ENCODE results near the gene PDE9A. TPM values are rescaled to one million over a fixed set of nuclear protein-coding genes. Genes with fewer than 3 reads are reported as not detected.
A peak's percentile ranks its signal among the peaks of the same experiment; 100 is the strongest.

PDE9A gene
- total RNA-seq, 5 donors from 2014 or later (not counting 1 experiment from before 2014, with no cell fraction given): 11.5 to 18.3 (median 16.1) TPM

DNA sequence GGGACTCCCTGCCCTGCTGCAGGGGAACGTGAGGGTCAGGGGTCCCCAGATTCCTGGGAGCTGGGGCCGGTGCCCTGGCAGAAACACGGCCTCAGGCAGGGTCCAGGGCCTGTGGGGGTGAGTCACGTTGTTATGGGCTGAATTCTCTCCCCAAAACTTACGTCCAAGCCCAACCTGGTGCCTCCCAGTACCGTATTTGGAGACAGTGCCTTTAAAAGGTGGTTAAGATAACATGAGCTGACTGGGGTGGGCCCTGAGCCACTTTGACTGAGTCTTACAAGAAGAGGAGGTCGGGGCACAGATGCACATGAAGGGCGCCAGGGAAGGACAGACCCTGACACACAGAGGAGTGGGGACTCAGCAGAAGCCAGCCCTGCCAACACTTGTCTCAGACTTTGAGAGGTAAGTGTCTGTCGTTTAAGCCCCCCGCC, 126.0 kb downstream of the PDE9A start:
- H3K36me3 Mint-ChIP-seq: peaks cover 3% of the 10 kb centered on the region
- Histone ChIP-seq H3K4me1 (ENCODE audit: control insufficient read depth in 1 of 2, extremely low read depth in 1 of 2, insufficient read depth in 2 of 2, low read length in 2 of 2) (peaks cover 7 to 38% of the 10 kb centered on the region in 2 experiments), H3K4me3 (ENCODE audit: control insufficient read depth in 1 of 2, extremely low read depth in 1 of 2, low read length in 1 of 2) (no peak overlapping the region), H3K36me3 (ENCODE audit: control insufficient read depth in 2 of 2, extremely low read depth in 1 of 2, insufficient read depth in 1 of 2, low read length in 1 of 2) (no peaks in the 10 kb centered on the region), H3K27ac (ENCODE audit: low read length) (no peak overlapping the region), H3K27me3 (replicated peaks in 1 of 2; ENCODE audit: control insufficient read depth in 2 of 2, extremely low read depth in 1 of 2, insufficient read depth in 2 of 2, low read length in 1 of 2) (peaks cover 0 to 25% of the 10 kb centered on the region in 2 experiments), H3K9me3 (no peaks in the 10 kb centered on the region)
- H3K27ac Mint-ChIP-seq: peak overlapping the region in 1 of 2 donors; percentile 57
- peaks cover 0 to 2% of the 10 kb centered on the region in 2 donors for H3K27me3 Mint-ChIP-seq
- ATAC-seq (replicated peaks in 1 of 4) (no peak), DNase-seq (no peak)
- POLR2A ChIA-PET: no interaction called here
- CTCF ChIA-PET: no interaction called here
- 78% methylated on average over 2 of the region's 10 CpGs for WGBS (ENCODE audit: insufficient coverage)
- peaks cover 39 to 47% (median 43%) of the 10 kb centered on the region in 3 donors for H3K4me1 Mint-ChIP-seq
- peak overlapping the region in 1 of 3 donors; percentile 80 for H3K4me3 Mint-ChIP-seq
- no peaks in the 10 kb centered on the region for H3K9me3 Mint-ChIP-seq

DNA sequence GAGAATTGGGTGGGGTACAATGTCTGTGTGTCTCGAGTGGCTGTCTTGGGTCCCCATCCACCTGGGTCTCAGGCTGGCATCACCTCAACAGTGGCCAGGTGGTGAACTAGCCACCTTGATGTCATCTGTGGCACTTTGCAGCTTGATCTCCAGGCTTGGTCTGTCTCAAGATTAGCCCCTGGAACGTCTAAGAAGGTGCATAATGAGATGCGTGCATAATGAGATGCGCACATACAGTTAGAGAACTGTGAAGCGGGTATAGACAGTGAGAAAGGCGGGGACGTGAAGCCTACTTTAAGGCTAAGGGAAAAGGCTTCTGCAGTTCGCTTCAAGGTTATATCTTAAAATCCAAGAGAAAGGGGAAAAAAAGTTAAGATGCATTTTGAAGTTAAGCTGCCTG, 127.2 kb downstream of the PDE9A start:
- peaks cover 0 to 2% of the 10 kb centered on the region in 2 donors for H3K27me3 Mint-ChIP-seq
- WGBS (ENCODE audit: insufficient coverage): 80% methylated on average over 7 of the region's 8 CpGs
- H3K4me3 Mint-ChIP-seq: peak overlapping the region in 1 of 3 donors; percentile 80
- no peaks in the 10 kb centered on the region for H3K36me3 ChIP-seq (ENCODE audit: control insufficient read depth in 2 of 2, extremely low read depth in 1 of 2, insufficient read depth in 1 of 2, low read length in 1 of 2)
- peak overlapping the region; percentile 17 to 49 for H3K27ac Mint-ChIP-seq
- H3K27me3 ChIP-seq (replicated peaks in 1 of 2; ENCODE audit: control insufficient read depth in 2 of 2, extremely low read depth in 1 of 2, insufficient read depth in 2 of 2, low read length in 1 of 2): peaks cover 0 to 25% of the 10 kb centered on the region in 2 experiments
- ChIA-PET POLR2A (no interaction called here), CTCF (no interaction called here)
- DNase-seq: no peak
- peaks cover 47 to 54% (median 51%) of the 10 kb centered on the region in 3 donors for H3K4me1 Mint-ChIP-seq
- no peak for ATAC-seq (replicated peaks in 1 of 4)
- H3K4me1 ChIP-seq (ENCODE audit: control insufficient read depth in 1 of 2, extremely low read depth in 1 of 2, insufficient read depth in 2 of 2, low read length in 2 of 2): peaks cover 10 to 47% of the 10 kb centered on the region in 2 experiments
- H3K9me3 Mint-ChIP-seq: no peaks in the 10 kb centered on the region
- H3K9me3 ChIP-seq: no peaks in the 10 kb centered on the region
- H3K27ac ChIP-seq (ENCODE audit: low read length): no peak overlapping the region
- H3K4me3 ChIP-seq (ENCODE audit: control insufficient read depth in 1 of 2, extremely low read depth in 1 of 2, low read length in 1 of 2): no peak overlapping the region
- H3K36me3 Mint-ChIP-seq: peaks cover 3% of the 10 kb centered on the region

DNA sequence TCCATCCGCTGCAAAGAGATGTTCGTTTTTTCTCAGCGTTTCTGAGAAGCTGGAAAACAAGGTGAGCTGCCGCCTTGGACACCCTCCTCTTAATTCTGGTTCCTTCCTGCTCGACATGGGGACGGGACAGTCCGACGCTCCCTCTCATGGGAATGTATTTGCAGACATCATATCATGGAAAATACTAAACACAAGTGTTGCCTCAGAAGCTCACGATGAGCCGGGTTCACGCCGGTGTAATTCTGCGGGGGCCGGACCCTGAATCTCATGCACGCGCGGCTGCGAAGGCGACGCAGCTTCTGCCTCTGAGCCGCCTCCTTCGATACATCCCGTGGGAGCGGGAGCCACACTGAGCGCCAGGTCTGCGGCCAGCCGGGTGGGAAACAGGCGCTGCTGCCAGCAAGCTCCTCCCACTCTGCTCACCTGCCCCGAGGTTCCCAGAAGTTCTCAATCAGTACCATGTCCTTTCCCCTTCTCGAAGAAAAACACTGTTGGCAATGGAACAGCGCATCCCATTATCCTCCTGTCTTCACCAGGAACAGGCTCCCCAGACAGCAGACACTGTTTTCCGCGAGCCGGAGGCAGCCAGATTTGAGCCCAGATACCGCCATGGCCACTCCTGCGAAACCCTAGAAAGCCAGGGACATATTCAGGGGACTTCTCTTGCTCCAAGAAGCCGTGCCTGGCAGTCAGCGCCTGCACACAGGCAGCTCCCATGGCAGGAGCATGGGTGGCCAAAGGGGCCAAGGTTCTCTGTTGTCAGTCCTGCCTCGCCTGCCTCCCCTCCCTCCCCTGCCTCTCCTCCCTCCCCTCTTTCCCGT, 127.9 kb downstream of the PDE9A start:
- Mint-ChIP-seq H3K9me3 (no peaks in the 10 kb centered on the region), H3K4me1 (peaks cover 48 to 55% (median 53%) of the 10 kb centered on the region in 3 donors), H3K27ac (peak overlapping the region; percentile 58 to 65), H3K4me3 (peak overlapping the region; percentile 49 to 80 (median 60)), H3K27me3 (peaks cover 0 to 2% of the 10 kb centered on the region in 2 donors), H3K36me3 (peaks cover 3% of the 10 kb centered on the region)
- no peak for ATAC-seq (replicated peaks in 1 of 4)
- Histone ChIP-seq H3K27me3 (replicated peaks in 1 of 2; ENCODE audit: control insufficient read depth in 2 of 2, extremely low read depth in 1 of 2, insufficient read depth in 2 of 2, low read length in 1 of 2) (peaks cover 0 to 25% of the 10 kb centered on the region in 2 experiments), H3K9me3 (no peaks in the 10 kb centered on the region), H3K4me1 (ENCODE audit: control insufficient read depth in 1 of 2, extremely low read depth in 1 of 2, insufficient read depth in 2 of 2, low read length in 2 of 2) (peaks cover 10 to 53% of the 10 kb centered on the region in 2 experiments), H3K27ac (ENCODE audit: low read length) (no peak overlapping the region), H3K4me3 (ENCODE audit: control insufficient read depth in 1 of 2, extremely low read depth in 1 of 2, low read length in 1 of 2) (peak overlapping the region in 1 of 2 donors; percentile 15), H3K36me3 (ENCODE audit: control insufficient read depth in 2 of 2, extremely low read depth in 1 of 2, insufficient read depth in 1 of 2, low read length in 1 of 2) (no peaks in the 10 kb centered on the region)
- DNase-seq: peak in 1 of 35 experiments; percentile 9
- CTCF ChIA-PET: no interaction called here
- 44% methylated on average over 37 of the region's 40 CpGs for WGBS (ENCODE audit: insufficient coverage)
- POLR2A ChIA-PET: no interaction called here

DNA sequence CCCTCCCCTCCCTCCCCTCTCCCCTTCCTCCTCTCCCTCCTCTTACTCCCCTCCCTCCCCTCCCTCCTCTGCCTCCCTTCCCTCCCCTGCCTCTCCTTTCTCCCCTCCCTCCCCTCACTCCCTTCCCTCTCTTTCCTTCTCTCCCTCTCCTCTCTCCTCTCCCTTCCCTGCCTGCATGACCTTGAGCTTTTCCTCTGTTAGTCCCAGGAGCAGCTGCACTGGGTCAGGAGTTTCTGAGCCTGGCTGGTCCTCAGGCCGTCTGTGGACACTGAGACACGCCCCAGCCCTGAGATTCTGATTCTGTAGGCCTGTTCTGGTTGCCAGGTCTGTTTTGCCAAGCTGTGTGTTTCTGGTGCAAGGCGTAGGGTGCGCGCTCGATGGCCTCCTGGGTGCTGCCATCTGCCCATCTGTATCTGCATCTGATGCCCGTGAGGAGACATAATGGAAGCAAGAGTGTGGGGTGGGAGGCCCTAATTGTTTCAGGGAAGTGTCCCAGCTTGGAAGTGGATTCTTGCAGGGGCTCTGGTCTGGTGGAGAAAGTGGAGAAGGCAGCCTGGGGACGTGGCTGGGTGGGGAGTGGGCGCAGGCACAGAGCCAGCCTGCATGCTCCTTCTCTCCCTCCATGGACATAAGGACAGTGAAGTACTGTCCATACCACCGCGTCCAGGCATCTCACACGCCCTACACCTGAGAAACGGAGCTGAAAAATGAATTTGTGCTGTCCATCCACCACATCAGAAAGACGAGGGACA, 128.7 kb downstream of the PDE9A start:
- Histone ChIP-seq H3K27me3 (replicated peaks in 1 of 2; ENCODE audit: control insufficient read depth in 2 of 2, extremely low read depth in 1 of 2, insufficient read depth in 2 of 2, low read length in 1 of 2) (peaks cover 0 to 25% of the 10 kb centered on the region in 2 experiments), H3K4me3 (ENCODE audit: control insufficient read depth in 1 of 2, extremely low read depth in 1 of 2, low read length in 1 of 2) (no peak overlapping the region), H3K36me3 (ENCODE audit: control insufficient read depth in 2 of 2, extremely low read depth in 1 of 2, insufficient read depth in 1 of 2, low read length in 1 of 2) (no peaks in the 10 kb centered on the region), H3K27ac (ENCODE audit: low read length) (no peak overlapping the region), H3K4me1 (ENCODE audit: control insufficient read depth in 1 of 2, extremely low read depth in 1 of 2, insufficient read depth in 2 of 2, low read length in 2 of 2) (peaks cover 10 to 53% of the 10 kb centered on the region in 2 experiments), H3K9me3 (no peaks in the 10 kb centered on the region)
- peak overlapping the region; percentile 99 to 100 for H3K27ac Mint-ChIP-seq
- ChIA-PET POLR2A (no interaction called here), CTCF (interaction anchor here in 1 of 2 donors (0.6 kb wide), 1 partner anchor 9 kb away, joined by 7 read pairs; no protein-coding TSS in a partner anchor)
- 92% methylated on average over 8 of the region's 14 CpGs for WGBS (ENCODE audit: insufficient coverage)
- H3K27me3 Mint-ChIP-seq: peaks cover 0 to 2% of the 10 kb centered on the region in 2 donors
- peak overlapping the region in 1 of 3 donors; percentile 80 for H3K4me3 Mint-ChIP-seq
- DNase-seq: peak in 1 of 35 experiments; percentile 9
- H3K4me1 Mint-ChIP-seq: peaks cover 48 to 55% (median 55%) of the 10 kb centered on the region in 3 donors
- H3K36me3 Mint-ChIP-seq: no peaks in the 10 kb centered on the region
- ATAC-seq (replicated peaks in 1 of 4): no peak
- no peaks in the 10 kb centered on the region for H3K9me3 Mint-ChIP-seq

DNA sequence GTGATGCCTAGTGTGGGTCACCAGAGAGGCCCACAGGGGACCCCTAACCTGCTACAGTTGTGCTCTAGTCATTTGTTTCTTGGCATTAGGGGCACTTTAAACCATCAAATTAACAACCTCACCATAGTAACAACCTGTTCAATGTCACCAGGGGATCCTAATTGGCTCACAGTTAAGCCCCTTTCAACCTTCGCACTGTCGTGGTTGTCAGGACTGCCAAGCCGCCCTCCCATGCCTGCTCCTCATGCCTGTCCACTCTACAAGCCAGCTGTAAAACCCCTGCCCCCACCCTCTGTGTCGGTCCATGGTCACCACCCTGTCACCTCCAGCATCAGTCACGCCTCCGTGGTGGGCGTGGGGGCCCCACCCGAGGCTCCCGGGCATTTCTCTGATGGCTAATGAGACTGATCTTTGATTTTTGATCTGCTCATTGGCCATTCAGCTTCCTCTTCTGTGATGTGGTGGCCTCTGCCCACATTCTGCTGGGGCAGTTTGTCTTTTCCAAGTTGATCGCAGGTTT, 129.4 kb downstream of the PDE9A start:
- Histone ChIP-seq H3K4me3 (ENCODE audit: control insufficient read depth in 1 of 2, extremely low read depth in 1 of 2, low read length in 1 of 2) (no peak overlapping the region), H3K27me3 (replicated peaks in 1 of 2; ENCODE audit: control insufficient read depth in 2 of 2, extremely low read depth in 1 of 2, insufficient read depth in 2 of 2, low read length in 1 of 2) (peaks cover 0 to 21% of the 10 kb centered on the region in 2 experiments), H3K9me3 (no peaks in the 10 kb centered on the region), H3K27ac (ENCODE audit: low read length) (no peak overlapping the region), H3K36me3 (ENCODE audit: control insufficient read depth in 2 of 2, extremely low read depth in 1 of 2, insufficient read depth in 1 of 2, low read length in 1 of 2) (no peaks in the 10 kb centered on the region), H3K4me1 (ENCODE audit: control insufficient read depth in 1 of 2, extremely low read depth in 1 of 2, insufficient read depth in 2 of 2, low read length in 2 of 2) (peaks cover 10 to 53% of the 10 kb centered on the region in 2 experiments)
- Mint-ChIP-seq H3K4me1 (peaks cover 48 to 55% (median 54%) of the 10 kb centered on the region in 3 donors), H3K27me3 (peaks cover 0 to 2% of the 10 kb centered on the region in 2 donors), H3K9me3 (no peaks in the 10 kb centered on the region), H3K27ac (peak overlapping the region; percentile 99 to 100), H3K4me3 (peak overlapping the region in 1 of 3 donors; percentile 80), H3K36me3 (no peaks in the 10 kb centered on the region)
- no peak for DNase-seq
- 76% methylated on average over 6 of the region's 10 CpGs for WGBS (ENCODE audit: insufficient coverage)
- ChIA-PET POLR2A (no interaction called here), CTCF (interaction anchor here in 1 of 2 donors (0.6 kb wide), 1 partner anchor 9 kb away, joined by 7 read pairs; no protein-coding TSS in a partner anchor)
- no peak for ATAC-seq (replicated peaks in 1 of 4)

DNA sequence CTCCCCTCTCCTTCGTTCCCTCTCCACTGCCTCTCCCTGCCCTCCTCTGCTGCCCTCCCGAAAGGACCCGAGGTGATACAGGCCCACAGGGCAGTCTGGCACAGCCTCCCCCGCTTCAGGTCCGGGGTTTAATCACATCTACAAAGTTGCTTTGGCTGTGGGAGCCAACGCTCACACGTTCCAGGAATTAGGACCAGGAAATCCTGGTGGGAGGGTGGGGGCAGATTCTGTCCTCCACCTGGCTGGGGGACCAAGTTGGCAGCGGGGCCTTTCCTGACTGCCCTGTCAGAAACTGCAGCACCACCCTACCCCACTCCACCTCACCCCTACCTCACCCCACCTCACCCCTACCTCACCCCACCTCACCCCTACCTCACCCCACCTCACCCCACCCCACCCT, 130.9 kb downstream of the PDE9A start:
- Mint-ChIP-seq H3K4me3 (peak overlapping the region; percentile 75 to 80 (median 76)), H3K27ac (peak overlapping the region; percentile 99 to 100), H3K27me3 (peaks cover 0 to 2% of the 10 kb centered on the region in 2 donors), H3K4me1 (peaks cover 48 to 55% (median 54%) of the 10 kb centered on the region in 3 donors), H3K9me3 (no peaks in the 10 kb centered on the region), H3K36me3 (no peaks in the 10 kb centered on the region)
- peaks cover 0 to 20% of the 10 kb centered on the region in 2 experiments for H3K27me3 ChIP-seq (replicated peaks in 1 of 2; ENCODE audit: control insufficient read depth in 2 of 2, extremely low read depth in 1 of 2, insufficient read depth in 2 of 2, low read length in 1 of 2)
- WGBS (ENCODE audit: insufficient coverage): no CpG with 5 or more reads among the region's 8 CpGs
- H3K9me3 ChIP-seq: no peaks in the 10 kb centered on the region
- H3K36me3 ChIP-seq (ENCODE audit: control insufficient read depth in 2 of 2, extremely low read depth in 1 of 2, insufficient read depth in 1 of 2, low read length in 1 of 2): no peaks in the 10 kb centered on the region
- peaks cover 10 to 53% of the 10 kb centered on the region in 2 experiments for H3K4me1 ChIP-seq (ENCODE audit: control insufficient read depth in 1 of 2, extremely low read depth in 1 of 2, insufficient read depth in 2 of 2, low read length in 2 of 2)
- POLR2A ChIA-PET: no interaction called here
- DNase-seq: peak in 4 of 35 experiments; percentile 12 to 27 (median 18)
- peak overlapping the region in 1 of 2 donors; percentile 47 for H3K4me3 ChIP-seq (ENCODE audit: control insufficient read depth in 1 of 2, extremely low read depth in 1 of 2, low read length in 1 of 2)
- H3K27ac ChIP-seq (ENCODE audit: low read length): peak overlapping the region; percentile 99
- ATAC-seq (replicated peaks in 1 of 4): peak in 3 of 4 experiments; percentile 15 to 22 (median 16)
- CTCF ChIA-PET: no interaction called here

All from T-cell (primary cell).